ENCODE data around the gene SKP1. TPM values are rescaled to one million over a fixed set of nuclear protein-coding genes. Genes with fewer than 3 reads are reported as not detected.

The SKP1 gene
- total RNA-seq, 4 donors from 2014 or later: 229 to 275 (median 253) TPM

- no peak for TF ChIP-seq CTCF (IDR thresholded peaks at IDR 0.05)
- TF ChIP-seq POLR2A (IDR thresholded peaks at IDR 0.05): no peak
- DNase-seq (ENCODE audit: low spot score in 2 of 2): peak in 1 of 2 donors; percentile 84
- 86% methylated on average over 3 of the region's 3 CpGs for WGBS, 2 donors
- H3K4me3 ChIP-seq (ENCODE audit: low read depth, poor library complexity, severe bottlenecking): no peak overlapping the region
- intact Hi-C loops (cut with DNase I; ENCODE audit: low total_unique reads): no loop called here
These were observed 38.1 kb downstream of the SKP1 start for GRCh38 chr5:134138416-134139376.

GRCh38 chr5:134136771-134137170, 40.0 kb downstream of the SKP1 start:
- 85 to 87% methylated on average over 7 of the region's 7 CpGs for WGBS, 2 donors
- intact Hi-C loops (cut with DNase I; ENCODE audit: low total_unique reads): no loop called here
- peak in 1 of 2 donors; percentile 67 for DNase-seq (ENCODE audit: low spot score in 2 of 2)
- H3K4me3 ChIP-seq (ENCODE audit: low read depth, poor library complexity, severe bottlenecking): no peak overlapping the region
- no peak for TF ChIP-seq POLR2A (IDR thresholded peaks at IDR 0.05)
- no peak for TF ChIP-seq CTCF (IDR thresholded peaks at IDR 0.05)

DNA sequence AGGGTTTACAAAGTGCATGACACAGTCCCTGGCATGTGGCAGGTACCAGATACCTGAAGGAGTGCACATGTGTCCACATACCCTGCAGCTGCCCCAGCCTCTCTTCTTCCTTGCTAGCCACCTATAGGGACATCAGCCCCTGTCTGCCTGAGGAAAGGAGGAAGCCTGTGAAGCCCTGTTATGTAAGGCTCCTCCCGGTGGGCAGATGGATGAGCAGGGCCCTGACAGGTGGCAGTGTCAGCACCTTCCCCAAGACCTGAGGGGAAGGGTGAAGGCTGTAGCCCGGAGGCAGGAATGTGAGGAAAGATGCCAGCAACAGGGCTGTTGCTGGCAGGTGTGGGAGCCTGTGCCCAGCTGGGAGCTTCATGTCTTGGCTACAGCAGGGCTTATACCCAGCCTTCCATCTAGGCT, 40.5 kb downstream of the SKP1 start:
- 28 to 68% methylated on average over 2 of the region's 2 CpGs for WGBS, 2 donors
- TF ChIP-seq POLR2A (IDR thresholded peaks at IDR 0.05) (no peak), CTCF (IDR thresholded peaks at IDR 0.05) (no peak)
- no peak overlapping the region for H3K4me3 ChIP-seq (ENCODE audit: low read depth, poor library complexity, severe bottlenecking)
- no peak for DNase-seq (ENCODE audit: low spot score in 2 of 2)
- intact Hi-C loops (cut with DNase I; ENCODE audit: low total_unique reads): no loop called here

DNA sequence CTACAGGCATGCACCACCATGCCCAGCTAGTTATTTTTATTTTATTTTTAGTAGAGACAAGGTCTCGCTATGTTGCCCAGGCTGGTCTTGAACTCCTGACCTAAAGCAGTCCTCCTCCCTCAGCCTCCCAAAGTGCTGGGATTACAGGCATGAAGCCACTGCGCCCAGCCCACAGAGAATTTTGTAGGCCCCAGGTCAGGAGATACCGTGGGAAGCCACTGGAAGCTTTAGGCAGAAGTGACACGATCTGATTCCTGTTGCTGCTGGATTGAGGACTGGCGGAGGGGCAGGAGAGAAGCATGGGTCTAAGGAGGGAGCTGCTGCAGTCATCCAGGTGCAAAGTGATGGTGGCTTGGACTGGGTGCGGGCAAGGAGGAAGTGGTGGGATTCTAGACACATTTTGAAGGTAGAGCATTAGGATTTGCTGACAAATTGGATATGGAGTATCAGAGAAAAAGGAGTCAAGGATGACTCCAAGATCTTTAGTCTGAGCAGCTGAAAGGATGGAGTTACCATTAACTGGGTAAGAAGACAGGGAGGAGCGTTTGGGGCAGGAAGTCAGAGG, 41.6 kb downstream of the SKP1 start:
- intact Hi-C loops (cut with DNase I; ENCODE audit: low total_unique reads): no loop called here
- DNase-seq (ENCODE audit: low spot score in 2 of 2): no peak

GRCh38 chr5:134133995-134134541, 42.7 kb downstream of the SKP1 start:
- no peak overlapping the region for H3K4me3 ChIP-seq (ENCODE audit: low read depth, poor library complexity, severe bottlenecking)
- intact Hi-C loops (cut with DNase I; ENCODE audit: low total_unique reads): no loop called here
- 50 to 79% methylated on average over 3 of the region's 6 CpGs for WGBS, 2 donors
- peak in 1 of 2 donors; percentile 72 for DNase-seq (ENCODE audit: low spot score in 2 of 2)
- TF ChIP-seq POLR2A (IDR thresholded peaks at IDR 0.05) (no peak), CTCF (IDR thresholded peaks at IDR 0.05) (no peak)

More for the DNA sequence above, 41.6 kb downstream of the SKP1 start:
- no peak for TF ChIP-seq CTCF (IDR thresholded peaks at IDR 0.05)
- TF ChIP-seq POLR2A (IDR thresholded peaks at IDR 0.05): no peak
- WGBS, 2 donors: 90 to 99% methylated on average over 7 of the region's 7 CpGs
- no peak overlapping the region for H3K4me3 ChIP-seq (ENCODE audit: low read depth, poor library complexity, severe bottlenecking)
